Adrenal gland (tissue), 12 donors: ENCODE results near the gene TSPAN10. TPM values are rescaled to one million over a fixed set of nuclear protein-coding genes. Genes with fewer than 3 reads are reported as not detected.

ENCODE experiments used
- DNase-seq, 7 donors: peaks; one replicate each; pipeline ENCODE4 v3.0.0-alpha.2; 2019 to 2020
- H3K27ac ChIP-seq, 5 donors: fragments of 200-600 bp; sonication (generic) in 4 of 5; 1 replicate in 3 of 5; 2 replicates in 2 of 5; pipeline versions ENCODE4 v1.5.1 to v1.8.0; 2016 to 2020; ENCODE audit warnings: mild to moderate bottlenecking in 1 of 5
- H3K27me3 ChIP-seq: fragments of 200-600 bp; 2 replicates; pipeline ENCODE4 v1.8.0; 2021
- H3K36me3 ChIP-seq, 2 donors: fragments of 200-600 bp; replicated peaks in 1 of 2; 1 replicate in 1 of 2; 2 replicates in 1 of 2; pipeline versions ENCODE4 v1.5.1 to v1.8.0; 2018 to 2022
- H3K4me1 ChIP-seq, 2 donors: fragments of 200-600 bp; replicated peaks in 1 of 2; 1 replicate in 1 of 2; 2 replicates in 1 of 2; pipeline versions ENCODE4 v1.5.1 to v1.8.0; 2018 to 2021
- H3K4me3 ChIP-seq, 4 donors: fragments of 200-600 bp; sonication (generic) in 3 of 4; one replicate each; pipeline ENCODE4 v1.5.1; 2016 to 2018
- H3K9me3 ChIP-seq, 3 donors: fragments of 200-600 bp; sonication (generic) in 1 of 3; replicated peaks in 1 of 3; 1 replicate in 2 of 3; 2 replicates in 1 of 3; pipeline versions ENCODE4 v1.5.1 to v1.8.0; 2016 to 2021
- POLR2A ChIP-seq, 2 donors: fragments of 450-650 bp; IDR thresholded peaks; one replicate each; pipeline ENCODE4 v1.6.1; 2017; ENCODE audit warnings: antibody characterized with exemption in 2 of 2, mild to moderate bottlenecking in 2 of 2, moderate library complexity in 1 of 2
- WGBS, 4 donors: extraction: QIAGEN DNeasy Blood & Tissue Kit in 2 of 4; methylation state at CpG; one replicate each; pipeline versions ENCODE4 v1.1.5 to v1.1.7; 2013 to 2017; 5-methylcytosine and 5-hydroxymethylcytosine counted together
- intact Hi-C, 2 donors: fragments of 100-400 bp; cut with DNase I; formaldehyde crosslinking; loops; one replicate each; pipeline versions ENCODE4 v1.14.1 to v1.15.0; 2022 to 2023
- polyA plus RNA-seq, 3 donors: library from polyadenylated mRNA; stranded (reverse); fragments of 200-250 nt in 2 of 3; fragments of 350-450 nt in 1 of 3; fragmentation: Illumina TruSeq in 1 of 3; extraction: RNeasy Lipid Tissue Mini Kit (QIAGEN cat#74804) in 1 of 3; gene quantifications; one replicate each; pipeline ENCODE4 v1.2.3, GENCODE V29; 2013 to 2014
- total RNA-seq, 9 donors: library from RNA; depleted of rRNA in 4 of 9; stranded (reverse); fragments of >200 nt in 4 of 9; fragments of 120-200 nt in 1 of 9; fragmentation: NEBNext Ultra II Directional in 1 of 9; extraction: Animal tissue kit (Norgen Biotek cat#: 25700) in 1 of 9; gene quantifications; one replicate each; pipeline versions ENCODE4 v1.1.0 to v1.2.4, GENCODE V29; 2013 to 2023
- TF ChIP-seq, protein P1 (sequence below), 6 experiments: fragments of 450-650 bp in 4 of 6; fragments of 200-600 bp in 2 of 6; sonication (generic) in 1 of 6; IDR thresholded peaks; 1 replicate in 5 of 6; 2 replicates in 1 of 6; pipeline versions ENCODE4 v1.5.1 to v1.8.0; 2016 to 2021; ENCODE audit warnings: antibody characterized with exemption in 6 of 6, mild to moderate bottlenecking in 2 of 6, moderate library complexity in 1 of 6
- donor health status: healthy with polysubstance abuse.
- donor health status: Bipolar disorder and iron deficiency.
- donor health status: DM: yes; HTN: yes; CAD: no.
- donor health status: DM: no; HTN: no; CAD: no.
- donor health status: DM: no; HTN: no; CAD: no.
- donor health status: DM: yes; HTN: yes; CAD: no.

The TSPAN10 gene
- total and polyA plus RNA-seq, 12 donors, result 0.18 to 5.9 (median 2.1) TPM

- TF ChIP-seq POLR2A (IDR thresholded peaks at IDR 0.05), result no peak
- TF ChIP-seq, protein P1, sequence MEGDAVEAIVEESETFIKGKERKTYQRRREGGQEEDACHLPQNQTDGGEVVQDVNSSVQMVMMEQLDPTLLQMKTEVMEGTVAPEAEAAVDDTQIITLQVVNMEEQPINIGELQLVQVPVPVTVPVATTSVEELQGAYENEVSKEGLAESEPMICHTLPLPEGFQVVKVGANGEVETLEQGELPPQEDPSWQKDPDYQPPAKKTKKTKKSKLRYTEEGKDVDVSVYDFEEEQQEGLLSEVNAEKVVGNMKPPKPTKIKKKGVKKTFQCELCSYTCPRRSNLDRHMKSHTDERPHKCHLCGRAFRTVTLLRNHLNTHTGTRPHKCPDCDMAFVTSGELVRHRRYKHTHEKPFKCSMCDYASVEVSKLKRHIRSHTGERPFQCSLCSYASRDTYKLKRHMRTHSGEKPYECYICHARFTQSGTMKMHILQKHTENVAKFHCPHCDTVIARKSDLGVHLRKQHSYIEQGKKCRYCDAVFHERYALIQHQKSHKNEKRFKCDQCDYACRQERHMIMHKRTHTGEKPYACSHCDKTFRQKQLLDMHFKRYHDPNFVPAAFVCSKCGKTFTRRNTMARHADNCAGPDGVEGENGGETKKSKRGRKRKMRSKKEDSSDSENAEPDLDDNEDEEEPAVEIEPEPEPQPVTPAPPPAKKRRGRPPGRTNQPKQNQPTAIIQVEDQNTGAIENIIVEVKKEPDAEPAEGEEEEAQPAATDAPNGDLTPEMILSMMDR (IDR thresholded peaks at IDR 0.05), result no peak
- Histone ChIP-seq H3K27me3 (no peaks in the 10 kb centered on the region), H3K27ac (peak overlapping the region in 3 of 5 donors; percentile 73 to 93 (median 79)), H3K36me3 (peaks cover 0 to 23% of the 10 kb centered on the region in 2 donors), H3K4me3 (peak overlapping the region; percentile 37 to 99 (median 82)), H3K9me3 (no peaks in the 10 kb centered on the region), H3K4me1 (peaks cover 8 to 27% of the 10 kb centered on the region in 2 donors)
- WGBS, 4 donors, result 61 to 69% (median 65%) methylated on average over 11 to 30 of the region's 30 CpGs
- intact Hi-C loops, result no loop called here
- peak in 1 of 7 donors; percentile 30 for DNase-seq
Observed at GRCh38 chr17:81665205-81666091, 28.5 kb downstream of the TSPAN10 start.

- Histone ChIP-seq H3K27me3 (no peaks in the 10 kb centered on the region), H3K4me1 (peaks cover 8 to 27% of the 10 kb centered on the region in 2 donors), H3K9me3 (no peaks in the 10 kb centered on the region), H3K36me3 (peaks cover 0 to 28% of the 10 kb centered on the region in 2 donors), H3K4me3 (peak overlapping the region; percentile 37 to 99 (median 82)), H3K27ac (peak overlapping the region in 4 of 5 donors; percentile 66 to 93 (median 76))
- intact Hi-C loops, result no loop called here
- WGBS, 4 donors, result 0% methylated on average over 7 to 16 of the region's 16 CpGs; no CpG with 5 or more reads in 1 of the 4 donors
- TF ChIP-seq POLR2A (IDR thresholded peaks at IDR 0.05), result no peak
- TF ChIP-seq, protein P1 (IDR thresholded peaks at IDR 0.05), result no peak
- DNase-seq, result peak in 1 of 7 donors; percentile 26
Observed at GRCh38 chr17:81666092-81666341, 29.0 kb downstream of the TSPAN10 start.

DNA sequence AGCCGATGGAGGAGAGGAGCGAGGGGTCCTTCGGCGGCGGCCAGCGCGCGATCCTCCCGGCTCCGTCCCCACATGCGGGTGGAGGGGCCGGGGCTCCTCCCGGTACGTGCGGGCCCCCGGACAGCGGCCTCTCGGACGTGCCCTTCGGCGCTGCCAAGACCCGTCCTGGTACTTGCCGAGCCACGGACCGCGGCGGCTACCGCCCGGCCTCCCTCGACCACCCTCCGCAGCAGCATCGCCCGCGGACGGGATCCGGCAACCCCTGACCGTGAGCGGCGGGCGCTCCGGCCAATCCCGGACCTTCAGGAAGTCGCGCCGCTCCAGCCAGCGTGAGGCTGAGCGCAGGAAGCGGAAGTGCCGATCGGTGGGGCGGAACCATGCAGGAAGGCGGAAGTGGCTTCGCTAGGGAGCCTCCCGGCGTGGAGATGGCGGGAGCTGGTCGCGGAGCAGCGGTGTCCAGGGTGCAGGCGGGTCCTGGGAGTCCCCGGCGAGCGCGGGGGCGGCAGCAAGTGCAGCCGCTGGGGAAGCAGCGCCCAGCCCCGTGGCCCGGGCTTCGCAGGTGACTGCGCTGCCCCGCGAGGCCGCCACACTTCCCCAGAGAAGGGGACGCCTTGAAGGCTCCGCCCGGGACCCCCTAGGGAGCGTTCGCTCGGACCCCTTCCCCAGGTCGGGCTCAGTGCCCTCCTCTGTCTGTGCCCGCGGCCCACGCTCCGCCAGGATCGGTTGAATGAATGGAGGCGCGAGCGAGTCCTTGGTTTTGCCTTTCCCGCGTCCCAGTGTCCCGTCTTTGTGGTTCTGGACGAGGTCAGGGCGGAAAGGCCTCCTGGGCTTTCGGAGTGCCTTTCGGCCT is 29.6 kb downstream of the TSPAN10 start, which contains the start of the genes CCDC137 and OXLD1:
TSS of gene CCDC137 (plus strand) at position 396 of the 850 bp plus-strand sequence. CDS start at position 426, 30 bp downstream.
TSS of gene OXLD1 (minus strand) at position 264 of the 850 bp plus-strand sequence. CDS start at position 236, 28 bp downstream.
- Histone ChIP-seq H3K36me3 (peaks cover 0 to 34% of the 10 kb centered on the region in 2 donors), H3K27ac (peak within 1 kb of the TSS in 4 of 5 donors; percentile 66 to 93 (median 76)), H3K4me1 (peaks cover 8 to 27% of the 10 kb centered on the region in 2 donors), H3K4me3 (peak within 1 kb of the TSS; percentile 37 to 99 (median 82)), H3K9me3 (no peaks in the 10 kb centered on the region), H3K27me3 (no peaks in the 10 kb centered on the region)
- 0% methylated on average over 5 to 96 of the region's 96 CpGs for WGBS, 4 donors
- peak; percentile 94 to 97 (median 96) for DNase-seq
- intact Hi-C loops, result no loop called here
- TF ChIP-seq, protein P1 (IDR thresholded peaks at IDR 0.05), result peak in 1 of 6 experiments; percentile 2
- TF ChIP-seq POLR2A (IDR thresholded peaks at IDR 0.05), result peak; percentile 50 to 64

DNA sequence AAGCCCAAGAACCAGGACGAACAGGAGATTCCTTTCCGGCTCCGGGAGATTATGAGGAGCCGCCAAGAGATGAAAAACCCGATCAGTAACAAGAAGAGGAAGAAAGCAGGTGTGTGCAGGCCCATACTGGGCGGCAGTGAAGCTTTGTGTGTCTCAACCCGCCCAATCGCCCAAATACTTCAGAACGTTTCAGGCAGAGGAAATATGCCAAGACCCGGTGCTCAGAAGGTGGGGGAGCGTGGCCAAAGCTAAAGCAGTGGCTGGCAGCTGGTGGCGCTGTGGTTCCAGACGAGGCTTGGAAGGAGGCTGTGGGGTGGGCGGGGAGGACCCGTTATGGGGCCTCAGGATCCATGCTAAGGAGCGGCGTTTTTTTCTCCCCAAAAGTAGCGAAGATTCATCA is 30.8 kb downstream of the TSPAN10 start:
- no peak for DNase-seq
- Histone ChIP-seq H3K36me3 (peaks cover 0 to 46% of the 10 kb centered on the region in 2 donors), H3K27ac (no peak overlapping the region), H3K9me3 (no peaks in the 10 kb centered on the region), H3K4me1 (peaks cover 8 to 27% of the 10 kb centered on the region in 2 donors), H3K27me3 (no peaks in the 10 kb centered on the region), H3K4me3 (peak overlapping the region in 1 of 4 donors; percentile 89)
- intact Hi-C loops, result no loop called here
- TF ChIP-seq, protein P1 (IDR thresholded peaks at IDR 0.05), result no peak
- no peak for TF ChIP-seq POLR2A (IDR thresholded peaks at IDR 0.05)
- WGBS, 4 donors, result 84 to 89% (median 86%) methylated on average over 18 of the region's 18 CpGs
